Measurements from ENCODE around the gene IL1R1.

Gene IL1R1

GRCh38 chr2:102194609-102195268, 52.2 kb downstream of the IL1R1 start:
- H3K4me3 ChIP-seq (ENCODE audit: low read depth, low read length): no peak overlapping the region

GRCh38 chr2:102197389-102198137, 55.0 kb downstream of the IL1R1 start:
- H3K4me3 ChIP-seq (ENCODE audit: low read depth, low read length): no peak overlapping the region

GRCh38 chr2:102200539-102200938, 58.0 kb downstream of the IL1R1 start:
- H3K4me3 ChIP-seq (ENCODE audit: low read depth, low read length): no peak overlapping the region

- no peak overlapping the region for H3K4me3 ChIP-seq (ENCODE audit: low read depth, low read length)
These were observed 62.1 kb downstream of the IL1R1 start for GRCh38 chr2:102204638-102205037.

GRCh38 chr2:102206666-102207341, 64.3 kb downstream of the IL1R1 start:
- H3K4me3 ChIP-seq (ENCODE audit: low read depth, low read length): no peak overlapping the region

GRCh38 chr2:102208774-102209173, 66.2 kb downstream of the IL1R1 start:
- H3K4me3 ChIP-seq (ENCODE audit: low read depth, low read length): no peak overlapping the region

- H3K4me3 ChIP-seq (ENCODE audit: low read depth, low read length): no peak overlapping the region
These were observed 66.9 kb downstream of the IL1R1 start for GRCh38 chr2:102209474-102209873.

- no peak overlapping the region for H3K4me3 ChIP-seq (ENCODE audit: low read depth, low read length)
These were observed 74.5 kb downstream of the IL1R1 start for GRCh38 chr2:102217032-102217431.

- H3K4me3 ChIP-seq (ENCODE audit: low read depth, low read length): no peak overlapping the region
These were observed 82.5 kb downstream of the IL1R1 start for GRCh38 chr2:102224824-102225739.

- no peak overlapping the region for H3K4me3 ChIP-seq (ENCODE audit: low read depth, low read length)
These were observed 83.6 kb downstream of the IL1R1 start for GRCh38 chr2:102226171-102226570.

GRCh38 chr2:102226612-102227391, 84.3 kb downstream of the IL1R1 start:
- H3K4me3 ChIP-seq (ENCODE audit: low read depth, low read length): no peak overlapping the region

- H3K4me3 ChIP-seq (ENCODE audit: low read depth, low read length): no peak overlapping the region
These were observed 86.7 kb downstream of the IL1R1 start for GRCh38 chr2:102229141-102229769.
